Lung (tissue), 12 donors: ENCODE measurements around the gene COPS6. TPM values are rescaled to one million over a fixed set of nuclear protein-coding genes. Genes with fewer than 3 reads are reported as not detected.

Experiments
- ATAC-seq: fragments of 200-7000 bp; cut with Tn5 transposase; one replicate; pipeline ENCODE4 v1.9.1; 2020; ENCODE audit warnings: moderate number of reproducible peaks; ENCODE audit not compliant: insufficient read depth, low FRiP score
- DNase-seq, 3 donors: peaks; one replicate each; pipeline ENCODE4 v3.0.0-alpha.2; 2013 to 2017
- H3K27ac ChIP-seq, 2 donors: one replicate each; pipeline ENCODE4 v1.5.1; 2013; ENCODE audit warnings: mild to moderate bottlenecking in 2 of 2, moderate library complexity in 2 of 2, control low read depth in 1 of 2, inconsistent platforms in 1 of 2, low read depth in 1 of 2, low read length in 1 of 2
- H3K27me3 ChIP-seq, 3 donors: one replicate each; pipeline ENCODE4 v1.5.1; 2013; ENCODE audit warnings: low read length in 2 of 3; ENCODE audit not compliant: control insufficient read depth in 3 of 3, insufficient read depth in 3 of 3
- H3K36me3 ChIP-seq, 4 donors: one replicate each; pipeline ENCODE4 v1.5.1; 2013; ENCODE audit warnings: low read length in 4 of 4, mild to moderate bottlenecking in 1 of 4, moderate library complexity in 1 of 4; ENCODE audit not compliant: control insufficient read depth in 4 of 4, insufficient read depth in 4 of 4
- H3K4me1 ChIP-seq, 5 donors: one replicate each; pipeline ENCODE4 v1.5.1; 2013; ENCODE audit warnings: low read length in 5 of 5, mild to moderate bottlenecking in 2 of 5, moderate library complexity in 1 of 5; ENCODE audit not compliant: control insufficient read depth in 5 of 5, insufficient read depth in 5 of 5
- H3K4me3 ChIP-seq: one replicate; pipeline ENCODE4 v1.5.1; 2013; ENCODE audit warnings: mild to moderate bottlenecking, control low read depth, moderate library complexity
- H3K9ac ChIP-seq, 2 donors: one replicate each; pipeline ENCODE4 v1.5.1; 2013; ENCODE audit warnings: low read length in 2 of 2, control low read depth in 1 of 2; ENCODE audit not compliant: insufficient read depth in 1 of 2
- H3K9me3 ChIP-seq, 4 donors: one replicate each; pipeline ENCODE4 v1.5.1; 2013; ENCODE audit warnings: low read length in 3 of 4, mild to moderate bottlenecking in 1 of 4, moderate library complexity in 1 of 4; ENCODE audit not compliant: control insufficient read depth in 4 of 4, insufficient read depth in 3 of 4
- CTCF ChIP-seq: IDR thresholded peaks from 2 replicates; pipeline ENCODE4 v1.5.1; 2012; ENCODE audit warnings: mild to moderate bottlenecking; ENCODE audit errors: control extremely low read depth, extremely low read depth
- WGBS, 2 donors: extraction: QIAGEN DNeasy Blood & Tissue Kit; methylation state at CpG; one replicate each; pipeline ENCODE4 v1.1.7; 2013; 5-methylcytosine and 5-hydroxymethylcytosine counted together
- polyA plus RNA-seq, 2 donors: library from polyadenylated mRNA; stranded (reverse); fragments of 200-250 nt; gene quantifications; one replicate each; pipeline ENCODE4 v1.2.1, GENCODE V29; 2013
- total RNA-seq, 2 donors: library from RNA; depleted of rRNA in 1 of 2; stranded (reverse); fragments of >200 nt in 1 of 2; gene quantifications; one replicate each; pipeline ENCODE4 v1.2.1, GENCODE V29; 2014 to 2021
- donor health status: control.
- donor health status: control.
- donor health status: Bipolar disorder and iron deficiency.
- donor health status: healthy.
- donor health status: DM: yes; HTN: yes; CAD: no.

COPS6 gene
- total and polyA plus RNA-seq, 4 donors = 66.1 to 108 (median 89.9) TPM

GRCh38 chr7:100061518-100062193 lies 27.1 kb upstream of the COPS6 start:
- H3K9me3 ChIP-seq = no peaks in the 10 kb centered on the region
- no peak for TF ChIP-seq CTCF
- H3K27ac ChIP-seq = no peak overlapping the region
- H3K27me3 ChIP-seq = no peaks in the 10 kb centered on the region
- WGBS, 2 donors = 96% methylated on average over 11 of the region's 11 CpGs
- ATAC-seq (no peak), DNase-seq (no peak)
- H3K36me3 ChIP-seq = peaks cover 22 to 36% (median 27%) of the 10 kb centered on the region in 4 donors
- H3K4me1 ChIP-seq = peaks cover 4 to 14% (median 9%) of the 10 kb centered on the region in 5 donors
- H3K4me3 ChIP-seq = no peak overlapping the region
- H3K9ac ChIP-seq = no peak overlapping the region

- Histone ChIP-seq H3K27me3 (no peaks in the 10 kb centered on the region), H3K36me3 (peaks cover 14 to 25% (median 18%) of the 10 kb centered on the region in 4 donors), H3K4me1 (peaks cover 4 to 14% (median 9%) of the 10 kb centered on the region in 5 donors), H3K4me3 (no peak overlapping the region), H3K9ac (no peak overlapping the region), H3K9me3 (no peaks in the 10 kb centered on the region), H3K27ac (no peak overlapping the region)
- ATAC-seq (no peak), DNase-seq (no peak)
- WGBS, 2 donors = 95 to 100% methylated on average over 4 of the region's 4 CpGs
- no peak for TF ChIP-seq CTCF
Observed at GRCh38 chr7:100063376-100063775, 25.4 kb upstream of the COPS6 start.

GRCh38 chr7:100064162-100064561 lies 24.6 kb upstream of the COPS6 start:
- ATAC-seq = no peak
- Histone ChIP-seq H3K9ac (no peak overlapping the region), H3K27ac (no peak overlapping the region), H3K4me3 (no peak overlapping the region), H3K4me1 (peaks cover 4 to 14% (median 9%) of the 10 kb centered on the region in 5 donors), H3K36me3 (peaks cover 12 to 26% (median 17%) of the 10 kb centered on the region in 4 donors), H3K9me3 (no peaks in the 10 kb centered on the region), H3K27me3 (no peaks in the 10 kb centered on the region)
- 92 to 93% methylated on average over 9 of the region's 9 CpGs for WGBS, 2 donors
- TF ChIP-seq CTCF = no peak
- no peak for DNase-seq
